Prostate gland (tissue), 2 donors: ENCODE data around the gene CLEC2D. TPM values are rescaled to one million over a fixed set of nuclear protein-coding genes. Genes with fewer than 3 reads are reported as not detected.
"Not testable (repeated sequence)": the region's sequence is repeated elsewhere in the genome, so short reads cannot be mapped to it uniquely, and the experiment has no call there.

Source experiments
- DNase-seq: peaks from one replicate; pipeline ENCODE4 v3.0.0-alpha.2; 2019; ENCODE audit warnings: low spot score
- H3K27ac ChIP-seq, 2 donors: fragments of 200-600 bp; sonication (generic); 2 replicates each; pipeline ENCODE4 v1.5.1; 2017 to 2019
- H3K27me3 ChIP-seq: fragments of 200-600 bp; sonication (generic); replicated peaks from 2 replicates; pipeline ENCODE4 v1.5.1; 2019; ENCODE audit not compliant: insufficient read depth
- H3K36me3 ChIP-seq, 2 donors: fragments of 200-600 bp; sonication (generic); 1 replicate in 1 of 2; 2 replicates in 1 of 2; pipeline versions ENCODE4 v1.5.1 to v1.8.1; 2017 to 2019
- H3K4me1 ChIP-seq: fragments of 200-600 bp; sonication (generic); replicated peaks from 2 replicates; pipeline ENCODE4 v1.5.1; 2019
- H3K4me3 ChIP-seq, 2 donors: fragments of 200-600 bp; sonication (generic); 2 replicates each; pipeline ENCODE4 v1.5.1; 2017 to 2019
- H3K9me3 ChIP-seq: fragments of 200-600 bp; sonication (generic); 2 replicates; pipeline ENCODE4 v1.5.1; 2017
- POLR2A ChIP-seq: fragments of 450-650 bp; IDR thresholded peaks from one replicate; pipeline ENCODE4 v1.6.1; 2016; ENCODE audit warnings: antibody characterized with exemption, mild to moderate bottlenecking
- POLR2AphosphoS5 ChIP-seq: sonication (generic); formaldehyde crosslinking; IDR thresholded peaks from one replicate; pipeline ENCODE4 v1.6.1; 2017; ENCODE audit warnings: antibody characterized with exemption
- WGBS: methylation state at CpG from one replicate; pipeline ENCODE4 v1.1.5; 2018; 5-methylcytosine and 5-hydroxymethylcytosine counted together
- intact Hi-C: fragments of 100-400 bp; cut with DNase I; formaldehyde crosslinking; loops from one replicate; pipeline ENCODE4 v1.14.2; 2022
- total RNA-seq, 2 donors: library from RNA; depleted of rRNA; stranded (reverse); fragments of >200 nt; gene quantifications; one replicate each; pipeline ENCODE4 v1.1.0, GENCODE V29; 2016
- TF ChIP-seq, protein P1 (sequence below), 4 experiments: fragments of 200-600 bp in 2 of 4; fragments of 450-650 bp in 2 of 4; sonication (generic) in 2 of 4; IDR thresholded peaks; 1 replicate in 3 of 4; 2 replicates in 1 of 4; pipeline ENCODE4 v1.5.1; 2016 to 2019; ENCODE audit warnings: antibody characterized with exemption in 4 of 4, mild to moderate bottlenecking in 2 of 4, moderate library complexity in 2 of 4

The CLEC2D gene
- total RNA-seq, 2 donors from 2014 or later, result 4.1 to 19.9 TPM

DNA sequence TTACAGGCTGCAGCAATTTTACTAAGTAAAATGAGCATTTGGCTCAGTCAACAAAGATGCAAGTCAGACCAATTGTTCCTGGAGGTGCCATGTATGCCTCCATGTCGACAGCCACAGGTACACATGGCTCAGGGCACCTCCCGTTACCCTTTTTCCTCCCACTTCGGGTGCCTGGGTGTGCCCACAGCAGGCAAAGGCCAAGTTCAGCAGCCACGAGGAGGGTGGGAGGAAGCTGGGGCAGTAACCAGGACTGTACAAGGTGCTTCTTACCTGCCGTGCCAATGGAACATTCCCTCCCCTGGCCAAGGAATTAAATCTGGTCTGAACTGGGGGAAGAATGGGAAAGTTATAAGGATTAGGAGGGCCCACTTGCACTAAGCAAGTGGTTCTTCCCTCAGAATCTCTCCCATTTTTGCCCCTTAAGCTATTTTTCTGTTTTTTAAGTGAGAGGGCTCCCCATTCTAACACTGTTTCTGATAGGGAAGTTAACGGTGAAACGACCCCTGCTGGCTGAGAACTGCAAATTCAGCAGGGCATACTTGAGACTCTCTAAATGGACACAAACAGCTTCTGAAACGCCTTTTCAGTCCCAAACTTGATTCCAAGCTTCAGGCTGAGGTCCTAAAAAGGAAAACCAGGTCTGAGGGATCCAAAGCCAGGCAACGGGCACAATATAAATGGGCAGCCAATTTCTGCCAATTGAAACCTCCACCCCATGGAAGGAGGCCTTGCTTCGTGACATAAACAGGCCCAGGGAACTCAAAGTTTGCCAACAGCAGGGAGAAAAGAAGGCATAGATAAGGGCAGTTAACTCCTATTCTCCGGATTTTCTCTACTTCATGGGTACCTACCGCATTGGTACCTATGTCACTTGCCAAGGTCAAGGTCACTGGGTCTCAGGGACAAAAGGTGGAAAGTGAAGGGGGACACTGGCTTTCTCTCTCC is 38.6 kb downstream of the CLEC2D start:
- H3K4me3 ChIP-seq, result no peak overlapping the region
- H3K9me3 ChIP-seq, result no peaks in the 10 kb centered on the region
- WGBS, result 62% methylated on average over 12 of the region's 12 CpGs
- intact Hi-C loops, result loop anchor here (5.0 kb wide), 1 partner anchor 376 kb away; no protein-coding TSS in a partner anchor
- TF ChIP-seq, protein P1, sequence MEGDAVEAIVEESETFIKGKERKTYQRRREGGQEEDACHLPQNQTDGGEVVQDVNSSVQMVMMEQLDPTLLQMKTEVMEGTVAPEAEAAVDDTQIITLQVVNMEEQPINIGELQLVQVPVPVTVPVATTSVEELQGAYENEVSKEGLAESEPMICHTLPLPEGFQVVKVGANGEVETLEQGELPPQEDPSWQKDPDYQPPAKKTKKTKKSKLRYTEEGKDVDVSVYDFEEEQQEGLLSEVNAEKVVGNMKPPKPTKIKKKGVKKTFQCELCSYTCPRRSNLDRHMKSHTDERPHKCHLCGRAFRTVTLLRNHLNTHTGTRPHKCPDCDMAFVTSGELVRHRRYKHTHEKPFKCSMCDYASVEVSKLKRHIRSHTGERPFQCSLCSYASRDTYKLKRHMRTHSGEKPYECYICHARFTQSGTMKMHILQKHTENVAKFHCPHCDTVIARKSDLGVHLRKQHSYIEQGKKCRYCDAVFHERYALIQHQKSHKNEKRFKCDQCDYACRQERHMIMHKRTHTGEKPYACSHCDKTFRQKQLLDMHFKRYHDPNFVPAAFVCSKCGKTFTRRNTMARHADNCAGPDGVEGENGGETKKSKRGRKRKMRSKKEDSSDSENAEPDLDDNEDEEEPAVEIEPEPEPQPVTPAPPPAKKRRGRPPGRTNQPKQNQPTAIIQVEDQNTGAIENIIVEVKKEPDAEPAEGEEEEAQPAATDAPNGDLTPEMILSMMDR (IDR thresholded peaks at IDR 0.05), result peak; percentile 48 to 72 (median 62)
- no peak for TF ChIP-seq POLR2AphosphoS5
- H3K27me3 ChIP-seq, result no peaks in the 10 kb centered on the region
- H3K4me1 ChIP-seq, result no peaks in the 10 kb centered on the region
- H3K27ac ChIP-seq, result no peak overlapping the region
- no peaks in the 10 kb centered on the region for H3K36me3 ChIP-seq
- peak; percentile 17 for DNase-seq

DNA sequence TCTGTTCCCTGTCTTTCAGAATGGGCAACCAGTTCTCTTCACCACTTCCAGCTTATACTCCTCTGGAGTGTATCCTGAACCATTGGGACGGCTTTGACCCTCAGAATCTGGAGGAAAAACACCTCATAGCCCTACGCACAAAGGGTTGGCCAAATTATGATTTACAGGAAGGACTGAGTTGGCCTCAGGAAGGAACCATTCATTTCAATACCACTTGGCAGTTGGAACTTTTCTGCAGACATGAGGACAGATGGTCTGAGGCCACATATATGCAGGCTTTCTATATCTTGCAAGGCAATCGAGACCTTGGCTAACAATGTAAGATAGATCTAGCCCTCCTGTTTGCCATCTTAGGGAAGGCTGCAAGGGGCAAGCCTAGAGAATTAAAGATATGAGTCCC is 39.3 kb downstream of the CLEC2D start:
- Histone ChIP-seq H3K4me3 (no peak overlapping the region), H3K36me3 (no peaks in the 10 kb centered on the region), H3K4me1 (no peaks in the 10 kb centered on the region), H3K27me3 (no peaks in the 10 kb centered on the region), H3K9me3 (no peaks in the 10 kb centered on the region), H3K27ac (no peak overlapping the region)
- no peak for TF ChIP-seq POLR2A
- no peak for TF ChIP-seq POLR2AphosphoS5
- TF ChIP-seq, protein P1 (IDR thresholded peaks at IDR 0.05), result no peak
- no peak for DNase-seq
- 91% methylated on average over 3 of the region's 3 CpGs for WGBS
- intact Hi-C loops, result loop anchor here (5.0 kb wide), 1 partner anchor 377 kb away; no protein-coding TSS in a partner anchor

DNA sequence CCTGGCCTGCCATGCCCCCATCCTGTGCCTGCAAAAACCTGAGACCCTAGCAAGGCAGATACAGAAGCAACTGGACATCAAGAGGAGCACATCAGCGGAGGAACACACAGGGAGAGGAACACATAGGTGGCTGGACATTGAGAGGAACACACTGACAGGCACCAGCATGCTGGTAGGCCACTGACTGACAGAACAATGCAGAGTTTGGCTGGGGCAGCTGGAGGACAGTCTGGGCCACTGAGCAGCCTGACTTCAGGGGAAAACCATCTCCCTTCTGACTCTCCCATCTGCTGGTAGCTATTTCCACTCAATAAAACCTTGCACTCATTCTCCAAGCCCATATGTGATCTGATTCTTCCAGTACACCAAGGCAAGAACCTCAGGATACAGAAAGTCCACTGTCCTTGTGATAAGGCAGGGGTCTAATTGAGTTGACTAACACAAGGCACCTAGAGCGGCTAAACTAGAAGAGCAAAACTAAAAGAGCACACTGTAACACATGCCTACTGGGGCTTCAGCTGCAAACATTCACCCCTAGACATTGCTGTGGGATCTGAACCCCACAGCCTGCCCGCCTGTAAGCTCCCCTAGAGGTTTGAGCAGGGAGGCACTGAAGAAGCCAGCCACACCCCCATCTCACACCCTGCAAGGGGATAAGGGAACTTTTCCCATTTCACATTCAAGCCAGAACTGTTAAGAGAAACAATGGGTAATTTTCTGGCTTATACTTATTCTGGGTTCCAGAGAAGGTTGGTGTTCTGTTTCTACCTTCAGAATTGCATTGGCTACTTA is 41.3 kb downstream of the CLEC2D start:
- DNase-seq, result no peak
- intact Hi-C loops, result no loop called here
- Histone ChIP-seq H3K27ac (no peak overlapping the region), H3K4me3 (no peak overlapping the region), H3K4me1 (no peaks in the 10 kb centered on the region), H3K9me3 (no peaks in the 10 kb centered on the region), H3K27me3 (no peaks in the 10 kb centered on the region), H3K36me3 (no peaks in the 10 kb centered on the region)
- TF ChIP-seq, protein P1 (IDR thresholded peaks at IDR 0.05), result no peak
- no peak for TF ChIP-seq POLR2A
- TF ChIP-seq POLR2AphosphoS5, result no peak
- 93% methylated on average over 3 of the region's 3 CpGs for WGBS

DNA sequence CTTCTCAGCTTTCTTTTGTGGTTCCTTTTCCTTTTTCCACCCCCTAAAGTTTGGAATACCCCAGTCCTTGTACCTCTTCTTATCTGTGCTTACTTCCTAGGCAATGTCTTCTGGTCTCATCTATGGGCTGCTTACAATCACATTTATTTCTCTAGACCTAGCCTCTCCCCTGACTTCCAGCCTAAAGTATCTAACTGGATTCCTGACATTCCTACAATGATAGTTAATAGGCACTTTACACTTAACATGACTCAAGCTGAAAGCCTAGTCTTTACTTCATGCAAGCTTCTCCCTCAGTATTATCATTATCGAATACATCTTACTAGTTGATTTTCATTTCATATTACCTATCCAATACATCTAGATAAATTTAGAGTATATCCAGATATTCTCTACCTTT is 42.2 kb downstream of the CLEC2D start:
- Histone ChIP-seq H3K9me3 (no peaks in the 10 kb centered on the region), H3K27me3 (no peaks in the 10 kb centered on the region)
- intact Hi-C loops, result no loop called here

DNA sequence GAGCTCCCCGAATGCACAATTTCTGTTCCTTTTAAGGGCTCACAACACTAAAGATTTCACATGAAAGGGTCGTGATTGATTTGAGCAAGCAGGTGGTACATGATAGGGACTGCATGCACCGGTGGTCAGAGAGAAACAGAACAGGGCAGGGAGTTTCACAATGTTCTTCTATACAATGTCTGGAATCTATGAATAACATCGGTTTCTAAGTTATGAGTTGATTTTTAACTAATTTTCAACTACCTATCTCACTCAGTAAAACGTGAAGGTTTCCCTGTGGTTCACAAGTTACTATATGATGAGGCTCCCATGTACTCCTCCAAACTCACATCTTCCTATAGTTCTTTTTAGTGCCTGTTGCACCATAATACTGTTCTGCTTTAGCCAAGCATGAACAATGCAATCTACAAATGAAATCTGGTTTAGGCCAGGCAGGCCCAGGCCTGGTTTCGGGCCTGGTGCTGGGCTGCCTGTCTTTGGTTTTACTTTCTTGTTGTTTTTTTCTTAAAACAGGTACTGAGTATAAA is 43.6 kb downstream of the CLEC2D start:
- 80% methylated on average over 6 of the region's 6 CpGs for WGBS

More for the DNA sequence above, 42.2 kb downstream of the CLEC2D start:
- Histone ChIP-seq H3K4me3 (no peak overlapping the region), H3K4me1 (no peaks in the 10 kb centered on the region), H3K36me3 (no peaks in the 10 kb centered on the region), H3K27ac (no peak overlapping the region)
- TF ChIP-seq POLR2A, result no peak
- TF ChIP-seq, protein P1 (IDR thresholded peaks at IDR 0.05), result no peak
- no peak for TF ChIP-seq POLR2AphosphoS5
- DNase-seq, result no peak
- 93% methylated on average over 1 of the region's 1 CpG for WGBS

More for the DNA sequence above, 43.6 kb downstream of the CLEC2D start:
- intact Hi-C loops, DNase-seq, H3K27me3 ChIP-seq, H3K4me3 ChIP-seq, H3K4me1 ChIP-seq, H3K9me3 ChIP-seq, H3K27ac ChIP-seq, H3K36me3 ChIP-seq: not testable (repeated sequence)
